ENCODE measurements around the gene MACC1. TPM values are rescaled to one million over a fixed set of nuclear protein-coding genes. Genes with fewer than 3 reads are reported as not detected.
A peak's percentile ranks its signal among the peaks of the same experiment; 100 is the strongest.

Gene MACC1
- total RNA-seq, 1 experiment from 2014 or later: 7.9 TPM

GRCh38 chr7:20238194-20238753 is 21.1 kb upstream of the MACC1 start:
- Histone ChIP-seq H2AFZ (ENCODE audit: low read length) (no peak overlapping the region), H3K9ac (ENCODE audit: low read length) (no peak overlapping the region), H3K4me2 (ENCODE audit: low read length) (no peak overlapping the region), H3K9me3 (ENCODE audit: low read length) (no peaks in the 10 kb centered on the region), H3K27ac (ENCODE audit: low read length) (no peak overlapping the region), H3K9me2 (replicated peaks; ENCODE audit: low read length) (no peaks in the 10 kb centered on the region), H3K79me2 (ENCODE audit: low read length) (no peaks in the 10 kb centered on the region), H3K4me3 (ENCODE audit: low read length) (no peak overlapping the region), H4K20me1 (ENCODE audit: low read length) (no peaks in the 10 kb centered on the region), H3K36me3 (ENCODE audit: low read depth, low read length) (no peaks in the 10 kb centered on the region), H3K4me1 (ENCODE audit: insufficient read depth, low read length) (peaks cover 43% of the 10 kb centered on the region), H3F3A (ENCODE audit: low read length, unreplicated experiment) (no peaks in the 10 kb centered on the region), H3K27me3 (ENCODE audit: low read length) (no peaks in the 10 kb centered on the region)
- ATAC-seq (no peak), DNase-seq (no peak)
- BruUV-seq (replicated peaks): no TSS peak
- intact Hi-C loops (cut with micrococcal nuclease): no loop called here
- POLR2A ChIA-PET (ENCODE audit: unreplicated experiment): interaction anchor here (0.7 kb wide), 1 partner anchor 92 kb away, joined by 6 read pairs; no protein-coding TSS in a partner anchor
- no peak for TF ChIP-seq CTCF (conservative IDR thresholded peaks at IDR 0.05; ENCODE audit: low read depth, low read length)
- no peak for TF ChIP-seq EZH2phosphoT487 (IDR thresholded peaks at IDR 0.05; ENCODE audit: borderline replicate concordance, low read length)
- TF ChIP-seq EZH2 (IDR thresholded peaks at IDR 0.05; ENCODE audit: low read length, unreplicated experiment): no peak
- CTCF ChIA-PET: no interaction called here

GRCh38 chr7:20237464-20238193 is 20.4 kb upstream of the MACC1 start:
- H3K9ac ChIP-seq (ENCODE audit: low read length): peak overlapping the region; percentile 15; the same call in 1 of the 2 replicates
- H3K36me3 ChIP-seq (ENCODE audit: low read depth, low read length): no peaks in the 10 kb centered on the region
- H3K4me3 ChIP-seq (ENCODE audit: low read length): no peak overlapping the region
- H3K4me2 ChIP-seq (ENCODE audit: low read length): no peak overlapping the region
- intact Hi-C loops (cut with micrococcal nuclease): no loop called here
- POLR2A ChIA-PET (ENCODE audit: unreplicated experiment): interaction anchor here (0.6 to 0.7 kb wide), 2 partner anchors 92 to 361 kb away, joined by 4 to 6 read pairs; no protein-coding TSS in a partner anchor
- H3K79me2 ChIP-seq (ENCODE audit: low read length): no peaks in the 10 kb centered on the region
- BruUV-seq (replicated peaks): no TSS peak
- no peak for DNase-seq
- peaks cover 43% of the 10 kb centered on the region for H3K4me1 ChIP-seq (ENCODE audit: insufficient read depth, low read length)
- H4K20me1 ChIP-seq (ENCODE audit: low read length): no peaks in the 10 kb centered on the region
- H3K9me2 ChIP-seq (replicated peaks; ENCODE audit: low read length): no peaks in the 10 kb centered on the region
- H3K27ac ChIP-seq (ENCODE audit: low read length): peak overlapping the region; percentile 73
- TF ChIP-seq CTCF (conservative IDR thresholded peaks at IDR 0.05; ENCODE audit: low read depth, low read length): no peak
- CTCF ChIA-PET: no interaction called here
- H2AFZ ChIP-seq (ENCODE audit: low read length): no peak overlapping the region
- H3K27me3 ChIP-seq (ENCODE audit: low read length): no peaks in the 10 kb centered on the region
- ATAC-seq: no peak
- H3K9me3 ChIP-seq (ENCODE audit: low read length): no peaks in the 10 kb centered on the region
- no peaks in the 10 kb centered on the region for H3F3A ChIP-seq (ENCODE audit: low read length, unreplicated experiment)

- peak; percentile 65 for DNase-seq
- no peak overlapping the region for H3K9ac ChIP-seq (ENCODE audit: low read length)
- intact Hi-C loops (cut with micrococcal nuclease): no loop called here
- POLR2A ChIA-PET (ENCODE audit: unreplicated experiment): no interaction called here
- H3K4me3 ChIP-seq (ENCODE audit: low read length): no peak overlapping the region
- peaks cover 37% of the 10 kb centered on the region for H3K4me1 ChIP-seq (ENCODE audit: insufficient read depth, low read length)
- peak overlapping the region; percentile 50 for H3K4me2 ChIP-seq (ENCODE audit: low read length)
- H3K79me2 ChIP-seq (ENCODE audit: low read length): no peaks in the 10 kb centered on the region
- no peaks in the 10 kb centered on the region for H4K20me1 ChIP-seq (ENCODE audit: low read length)
- H3K27me3 ChIP-seq (ENCODE audit: low read length): no peaks in the 10 kb centered on the region
- H3K9me3 ChIP-seq (ENCODE audit: low read length): no peaks in the 10 kb centered on the region
- peak; percentile 61 for ATAC-seq
- H3K9me2 ChIP-seq (replicated peaks; ENCODE audit: low read length): no peaks in the 10 kb centered on the region
- CTCF ChIA-PET: no interaction called here
- H3K36me3 ChIP-seq (ENCODE audit: low read depth, low read length): no peaks in the 10 kb centered on the region
- TF ChIP-seq CTCF (conservative IDR thresholded peaks at IDR 0.05; ENCODE audit: low read depth, low read length): no peak
- no peak for TF ChIP-seq EZH2 (IDR thresholded peaks at IDR 0.05; ENCODE audit: low read length, unreplicated experiment)
- no peak for TF ChIP-seq EZH2phosphoT487 (IDR thresholded peaks at IDR 0.05; ENCODE audit: borderline replicate concordance, low read length)
- H2AFZ ChIP-seq (ENCODE audit: low read length): no peak overlapping the region
- BruUV-seq (replicated peaks): no TSS peak
- peak overlapping the region; percentile 69 for H3K27ac ChIP-seq (ENCODE audit: low read length)
- H3F3A ChIP-seq (ENCODE audit: low read length, unreplicated experiment): no peaks in the 10 kb centered on the region
Measured at GRCh38 chr7:20236790-20237189, 19.6 kb upstream of the MACC1 start.

Data from PC-3 (cell line).